Stimulated activated CD4-positive, alpha-beta T cell treated with anti-CD3 and anti-CD28 coated beads, Interleukin-2, amount 100 ng/mL, for 24 hours (primary cell): ENCODE results near the gene MYO5B.

Experiments used
- DNase-seq, 2 donors: peaks; one replicate each; pipeline ENCODE4 v3.0.0-alpha.2; 2020

Gene MYO5B

GRCh38 chr18:49961271-49961670 lies 233.7 kb downstream of the MYO5B start:
- DNase-seq: no peak

- DNase-seq: no peak
Observed at GRCh38 chr18:49960376-49960775, 234.6 kb downstream of the MYO5B start.

GRCh38 chr18:49959176-49959575 lies 235.8 kb downstream of the MYO5B start:
- peak in 1 of 2 donors; percentile 2 for DNase-seq

GRCh38 chr18:49955263-49955662 lies 239.7 kb downstream of the MYO5B start:
- DNase-seq: no peak

- no peak for DNase-seq
Observed at GRCh38 chr18:49953391-49953790, 241.6 kb downstream of the MYO5B start.

- DNase-seq: no peak
Observed at GRCh38 chr18:49949951-49950395, 245.0 kb downstream of the MYO5B start.

GRCh38 chr18:49948975-49949374 lies 246.0 kb downstream of the MYO5B start:
- no peak for DNase-seq

- no peak for DNase-seq
Observed at GRCh38 chr18:49944663-49945062, 250.3 kb downstream of the MYO5B start.

- DNase-seq: no peak
Observed at GRCh38 chr18:49936821-49937220, 258.1 kb downstream of the MYO5B start.

- DNase-seq: no peak
Observed at GRCh38 chr18:49935215-49935614, 259.7 kb downstream of the MYO5B start.

GRCh38 chr18:49934457-49934856 lies 260.5 kb downstream of the MYO5B start:
- no peak for DNase-seq

GRCh38 chr18:49933530-49934128 lies 261.3 kb downstream of the MYO5B start:
- DNase-seq: no peak

GRCh38 chr18:49931760-49932159 lies 263.2 kb downstream of the MYO5B start:
- DNase-seq: no peak

- no peak for DNase-seq
Observed at GRCh38 chr18:49931179-49931578, 263.8 kb downstream of the MYO5B start.

GRCh38 chr18:49926106-49926745 lies 268.7 kb downstream of the MYO5B start:
- DNase-seq: no peak

GRCh38 chr18:49924293-49924983 lies 270.5 kb downstream of the MYO5B start:
- DNase-seq: no peak

GRCh38 chr18:49922228-49922627 lies 272.7 kb downstream of the MYO5B start:
- no peak for DNase-seq

- no peak for DNase-seq
Observed at GRCh38 chr18:49921318-49921985, 273.5 kb downstream of the MYO5B start.

GRCh38 chr18:49920731-49921130 lies 274.2 kb downstream of the MYO5B start:
- no peak for DNase-seq

- no peak for DNase-seq
Observed at GRCh38 chr18:49917742-49918141, 277.2 kb downstream of the MYO5B start.

GRCh38 chr18:49915352-49915751 lies 279.6 kb downstream of the MYO5B start:
- DNase-seq: no peak

GRCh38 chr18:49913221-49913620 lies 281.7 kb downstream of the MYO5B start:
- DNase-seq: no peak

GRCh38 chr18:49911427-49911826 lies 283.5 kb downstream of the MYO5B start:
- DNase-seq: no peak

GRCh38 chr18:49910986-49911385 lies 284.0 kb downstream of the MYO5B start:
- DNase-seq: no peak
